Sigmoid colon (tissue), 7 donors: Measurements from ENCODE around the gene EZR. TPM values are rescaled to one million over a fixed set of nuclear protein-coding genes. Genes with fewer than 3 reads are reported as not detected.
"Not testable (repeated sequence)": the region's sequence is repeated elsewhere in the genome, so short reads cannot be mapped to it uniquely, and the experiment has no call there.

Experiments used
- DNase-seq: peaks from one replicate; pipeline ENCODE4 v3.0.0-alpha.2; 2019
- H3K27ac ChIP-seq, 4 donors: fragments of 200-600 bp; sonication (generic); one replicate each; pipeline ENCODE4 v1.5.1; 2016 to 2019; ENCODE audit warnings: mild to moderate bottlenecking in 1 of 4
- H3K27me3 ChIP-seq, 3 donors: fragments of 200-600 bp; sonication (generic); one replicate each; pipeline ENCODE4 v1.5.1; 2019; ENCODE audit warnings: mild to moderate bottlenecking in 1 of 3
- H3K36me3 ChIP-seq, 4 donors: fragments of 200-600 bp; sonication (generic); one replicate each; pipeline ENCODE4 v1.5.1; 2016 to 2019
- H3K4me1 ChIP-seq, 4 donors: fragments of 200-600 bp; sonication (generic); one replicate each; pipeline ENCODE4 v1.5.1; 2017 to 2019
- H3K4me3 ChIP-seq, 4 donors: fragments of 200-600 bp; sonication (generic); one replicate each; pipeline ENCODE4 v1.5.1; 2017 to 2019; ENCODE audit warnings: mild to moderate bottlenecking in 2 of 4, moderate library complexity in 1 of 4
- H3K9me3 ChIP-seq, 4 donors: fragments of 200-600 bp in 3 of 4; sonication (generic) in 3 of 4; one replicate each; pipeline versions ENCODE4 v1.5.1 to v1.6.1; 2013 to 2019
- EP300 ChIP-seq, 4 donors: sonication (generic); formaldehyde crosslinking; IDR thresholded peaks; one replicate each; pipeline ENCODE4 v1.6.1; 2017; ENCODE audit warnings: antibody characterized with exemption in 4 of 4
- POLR2A ChIP-seq, 2 donors: fragments of 450-650 bp; IDR thresholded peaks; one replicate each; pipeline ENCODE4 v1.6.1; 2016; ENCODE audit warnings: antibody characterized with exemption in 2 of 2, mild to moderate bottlenecking in 2 of 2, moderate library complexity in 2 of 2
- POLR2AphosphoS5 ChIP-seq, 4 donors: sonication (generic); formaldehyde crosslinking; IDR thresholded peaks; one replicate each; pipeline ENCODE4 v1.6.1; 2017; ENCODE audit warnings: antibody characterized with exemption in 4 of 4
- WGBS, 2 donors: extraction: QIAGEN DNeasy Blood & Tissue Kit; methylation state at CpG; one replicate each; pipeline ENCODE4 v1.1.7; 2013; 5-methylcytosine and 5-hydroxymethylcytosine counted together
- intact Hi-C: fragments of 100-400 bp; cut with DNase I; formaldehyde crosslinking; loops from one replicate; pipeline ENCODE4 v1.15.1; 2023
- polyA plus RNA-seq, 3 donors: library from polyadenylated mRNA; stranded (reverse); fragments of 200-250 nt; gene quantifications; one replicate each; pipeline ENCODE4 v1.2.3, GENCODE V29; 2013
- total RNA-seq, 4 donors: library from RNA; depleted of rRNA; stranded (reverse); fragments of >200 nt; gene quantifications; one replicate each; pipeline ENCODE4 v1.1.0, GENCODE V29; 2016
- TF ChIP-seq, protein P1 (sequence below), 4 experiments: fragments of 450-650 bp in 3 of 4; fragments of 200-600 bp in 1 of 4; IDR thresholded peaks; one replicate each; pipeline ENCODE4 v1.5.1; 2016 to 2019; ENCODE audit warnings: antibody characterized with exemption in 4 of 4, mild to moderate bottlenecking in 3 of 4, moderate library complexity in 2 of 4
- donor health status: healthy with polysubstance abuse.
- donor health status: Bipolar disorder and iron deficiency.
- donor health status: healthy.

EZR gene
- total and polyA plus RNA-seq, 7 donors, result 33.5 to 333 (median 46.0) TPM

DNA sequence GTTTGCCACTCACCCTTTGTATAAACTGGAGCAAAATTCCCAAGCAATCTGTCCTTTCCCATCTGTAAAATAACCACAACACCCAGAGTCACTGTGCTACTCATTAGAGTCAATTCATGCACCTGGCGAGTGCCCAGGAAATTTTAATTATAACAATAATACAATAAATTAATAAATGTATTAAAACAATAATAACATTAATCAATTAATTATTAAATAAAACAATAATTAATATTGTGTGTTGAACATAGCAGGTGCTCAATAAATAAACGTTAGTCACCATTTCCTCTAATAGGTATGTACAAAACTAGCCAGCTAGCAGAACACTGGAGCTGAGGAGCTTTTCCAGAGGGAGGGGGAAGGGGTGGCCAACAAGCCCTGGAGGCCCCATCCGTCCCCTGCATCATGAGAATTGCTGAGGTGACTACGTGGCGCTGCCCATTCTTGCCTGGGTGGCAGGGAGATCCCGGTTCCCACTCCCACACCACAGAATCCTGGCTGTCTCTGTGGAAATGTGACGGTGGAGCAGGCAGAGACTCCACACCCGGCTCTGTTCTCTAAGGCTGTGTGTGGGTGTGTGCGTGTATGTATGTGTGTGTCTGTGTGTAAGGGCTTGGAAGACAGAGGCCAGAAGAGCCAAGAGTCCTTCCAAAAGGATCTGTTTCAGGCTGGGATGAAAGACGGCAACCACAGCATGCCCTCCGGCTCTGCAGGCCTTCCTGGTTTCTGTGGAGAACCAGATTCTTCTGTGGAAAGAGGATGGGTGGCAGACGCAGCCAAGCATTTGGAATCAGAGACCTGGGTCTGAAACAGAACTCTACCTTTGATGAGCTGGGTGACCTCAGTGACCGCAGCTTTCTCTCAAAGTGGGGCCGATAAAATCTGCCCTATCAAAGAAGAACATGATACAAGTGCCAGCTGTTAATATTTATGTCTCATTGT is 18.8 kb upstream of the EZR start:
- Histone ChIP-seq H3K27me3 (no peaks in the 10 kb centered on the region), H3K27ac (no peak overlapping the region), H3K9me3 (no peaks in the 10 kb centered on the region), H3K36me3 (no peaks in the 10 kb centered on the region), H3K4me3 (no peak overlapping the region), H3K4me1 (no peaks in the 10 kb centered on the region)
- TF ChIP-seq POLR2AphosphoS5 (IDR thresholded peaks at IDR 0.05) (no peak), POLR2A (IDR thresholded peaks at IDR 0.05) (no peak), EP300 (IDR thresholded peaks at IDR 0.05) (no peak)
- TF ChIP-seq, protein P1, sequence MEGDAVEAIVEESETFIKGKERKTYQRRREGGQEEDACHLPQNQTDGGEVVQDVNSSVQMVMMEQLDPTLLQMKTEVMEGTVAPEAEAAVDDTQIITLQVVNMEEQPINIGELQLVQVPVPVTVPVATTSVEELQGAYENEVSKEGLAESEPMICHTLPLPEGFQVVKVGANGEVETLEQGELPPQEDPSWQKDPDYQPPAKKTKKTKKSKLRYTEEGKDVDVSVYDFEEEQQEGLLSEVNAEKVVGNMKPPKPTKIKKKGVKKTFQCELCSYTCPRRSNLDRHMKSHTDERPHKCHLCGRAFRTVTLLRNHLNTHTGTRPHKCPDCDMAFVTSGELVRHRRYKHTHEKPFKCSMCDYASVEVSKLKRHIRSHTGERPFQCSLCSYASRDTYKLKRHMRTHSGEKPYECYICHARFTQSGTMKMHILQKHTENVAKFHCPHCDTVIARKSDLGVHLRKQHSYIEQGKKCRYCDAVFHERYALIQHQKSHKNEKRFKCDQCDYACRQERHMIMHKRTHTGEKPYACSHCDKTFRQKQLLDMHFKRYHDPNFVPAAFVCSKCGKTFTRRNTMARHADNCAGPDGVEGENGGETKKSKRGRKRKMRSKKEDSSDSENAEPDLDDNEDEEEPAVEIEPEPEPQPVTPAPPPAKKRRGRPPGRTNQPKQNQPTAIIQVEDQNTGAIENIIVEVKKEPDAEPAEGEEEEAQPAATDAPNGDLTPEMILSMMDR (IDR thresholded peaks at IDR 0.05), result no peak
- intact Hi-C loops, result no loop called here
- peak; percentile 44 for DNase-seq
- 86 to 90% methylated on average over 14 of the region's 14 CpGs for WGBS, 2 donors

DNA sequence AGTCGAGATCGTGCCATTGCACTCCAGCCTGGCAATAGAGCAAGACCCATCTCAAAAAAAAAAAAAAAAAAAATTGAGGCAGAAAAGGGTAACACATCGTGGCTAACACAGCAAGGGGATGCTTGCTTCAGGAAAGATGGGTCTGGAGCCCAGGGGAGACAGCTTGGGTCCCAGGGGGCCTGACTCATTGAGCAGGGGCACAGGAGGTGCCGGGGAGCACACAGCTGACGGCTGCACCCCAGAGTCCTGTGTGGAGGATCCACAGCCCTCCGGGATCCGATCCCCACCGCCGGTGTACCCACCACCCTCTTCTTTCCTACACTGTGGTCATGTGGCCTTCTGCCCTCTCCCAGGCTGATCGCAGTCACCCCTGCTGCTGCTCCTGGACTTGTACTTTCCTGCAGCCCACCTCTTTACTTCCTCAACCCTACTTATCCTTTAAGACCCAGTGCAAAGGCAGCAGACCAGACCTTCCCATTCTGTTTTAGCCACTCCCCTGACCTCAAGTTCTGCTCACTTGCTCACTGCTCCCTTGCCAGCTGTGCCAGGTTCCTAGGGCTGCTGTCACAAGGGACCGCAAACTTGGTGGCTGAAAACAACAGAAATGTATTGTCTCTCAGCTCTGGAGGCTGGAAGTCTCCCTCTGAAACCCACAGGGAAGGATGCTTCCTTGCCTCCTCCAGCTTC is 17.6 kb upstream of the EZR start:
- TF ChIP-seq EP300 (IDR thresholded peaks at IDR 0.05) (no peak), POLR2AphosphoS5 (IDR thresholded peaks at IDR 0.05) (no peak), POLR2A (IDR thresholded peaks at IDR 0.05) (no peak)
- TF ChIP-seq, protein P1 (IDR thresholded peaks at IDR 0.05), result no peak
- Histone ChIP-seq H3K4me1 (no peaks in the 10 kb centered on the region), H3K27me3 (no peaks in the 10 kb centered on the region), H3K4me3 (no peak overlapping the region), H3K9me3 (no peaks in the 10 kb centered on the region), H3K27ac (no peak overlapping the region), H3K36me3 (no peaks in the 10 kb centered on the region)
- intact Hi-C loops, result no loop called here
- DNase-seq, result peak; percentile 25
- 90 to 94% methylated on average over 11 of the region's 11 CpGs for WGBS, 2 donors

DNA sequence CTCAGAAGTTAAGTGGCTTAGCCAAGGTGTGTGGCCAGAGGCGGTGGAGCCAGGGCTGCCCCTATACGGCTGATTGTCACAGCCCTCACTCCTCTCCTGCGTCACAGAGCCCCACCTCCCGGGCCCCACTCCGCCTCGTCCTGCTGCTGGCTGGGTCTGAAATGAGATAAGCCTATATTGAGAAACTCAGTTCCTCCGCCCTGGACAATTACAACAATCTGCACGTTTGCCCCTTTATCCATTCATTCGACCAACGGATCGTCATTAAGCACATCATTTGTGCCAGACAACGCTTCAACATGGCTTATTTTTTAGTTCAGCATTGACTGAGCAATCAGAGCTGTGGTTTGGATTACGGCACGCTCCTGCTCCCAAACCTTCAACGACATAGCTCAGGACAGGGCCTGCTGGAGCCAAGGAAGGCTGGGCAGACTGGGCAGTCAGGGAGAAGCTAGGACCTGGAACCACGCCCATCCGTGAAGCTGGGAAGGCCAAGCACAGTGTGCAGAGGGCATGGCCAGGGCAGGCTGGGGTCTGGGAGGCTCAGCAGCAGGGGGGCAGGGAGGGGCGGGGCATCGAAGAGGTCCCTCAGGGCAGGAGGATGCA is 16.6 kb upstream of the EZR start:
- no peak overlapping the region for H3K27ac ChIP-seq
- TF ChIP-seq POLR2AphosphoS5 (IDR thresholded peaks at IDR 0.05) (no peak), POLR2A (IDR thresholded peaks at IDR 0.05) (no peak), EP300 (IDR thresholded peaks at IDR 0.05) (no peak)
- TF ChIP-seq, protein P1 (IDR thresholded peaks at IDR 0.05), result no peak
- peak; percentile 64 for DNase-seq
- no peaks in the 10 kb centered on the region for H3K9me3 ChIP-seq
- 21 to 61% methylated on average over 19 of the region's 19 CpGs for WGBS, 2 donors
- no peak overlapping the region for H3K4me3 ChIP-seq
- no peaks in the 10 kb centered on the region for H3K4me1 ChIP-seq
- no peaks in the 10 kb centered on the region for H3K27me3 ChIP-seq
- intact Hi-C loops, result no loop called here
- no peaks in the 10 kb centered on the region for H3K36me3 ChIP-seq

DNA sequence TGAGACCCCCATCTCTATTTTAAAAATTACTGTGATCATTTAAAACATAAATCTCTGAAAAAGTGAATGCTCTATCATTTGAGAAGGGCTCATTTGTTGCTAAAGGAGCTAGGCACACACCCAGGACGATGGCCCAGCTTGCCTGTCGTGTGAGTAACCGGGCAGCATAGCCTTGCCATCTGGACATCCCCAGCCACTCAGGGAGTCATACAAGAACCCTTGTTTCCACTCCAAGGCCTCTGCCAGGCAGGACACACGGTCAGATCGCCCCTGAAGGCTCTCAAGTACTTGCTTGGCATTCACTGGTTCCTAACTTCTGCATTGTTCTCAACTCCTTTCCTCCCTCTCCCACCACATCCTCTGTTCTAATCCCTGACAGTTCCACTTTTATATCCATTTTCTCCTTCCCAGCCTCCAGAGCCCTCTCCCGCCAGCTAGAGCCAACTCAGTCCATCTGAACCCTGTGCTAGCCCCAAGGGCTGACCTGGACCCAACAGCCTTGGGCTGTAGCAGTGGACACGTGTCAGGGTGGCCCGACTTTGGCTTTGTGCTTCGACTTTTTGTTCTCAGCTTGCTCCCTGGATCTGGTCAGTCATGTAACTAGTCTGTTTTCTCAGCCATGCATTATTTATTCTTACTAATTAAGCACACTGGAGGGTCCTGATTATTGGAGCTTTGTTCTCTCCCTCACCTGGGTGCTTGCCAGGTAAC is 15.7 kb upstream of the EZR start:
- DNase-seq, result peak; percentile 50
- TF ChIP-seq EP300 (IDR thresholded peaks at IDR 0.05) (no peak), POLR2A (IDR thresholded peaks at IDR 0.05) (no peak), POLR2AphosphoS5 (IDR thresholded peaks at IDR 0.05) (no peak)
- TF ChIP-seq, protein P1 (IDR thresholded peaks at IDR 0.05), result no peak
- no peaks in the 10 kb centered on the region for H3K4me1 ChIP-seq
- WGBS, 2 donors, result 90 to 93% methylated on average over 9 of the region's 9 CpGs
- H3K27me3 ChIP-seq, result no peaks in the 10 kb centered on the region
- H3K4me3 ChIP-seq, result no peak overlapping the region
- H3K9me3 ChIP-seq, result no peaks in the 10 kb centered on the region
- intact Hi-C loops, result no loop called here
- no peaks in the 10 kb centered on the region for H3K36me3 ChIP-seq
- H3K27ac ChIP-seq, result no peak overlapping the region

DNA sequence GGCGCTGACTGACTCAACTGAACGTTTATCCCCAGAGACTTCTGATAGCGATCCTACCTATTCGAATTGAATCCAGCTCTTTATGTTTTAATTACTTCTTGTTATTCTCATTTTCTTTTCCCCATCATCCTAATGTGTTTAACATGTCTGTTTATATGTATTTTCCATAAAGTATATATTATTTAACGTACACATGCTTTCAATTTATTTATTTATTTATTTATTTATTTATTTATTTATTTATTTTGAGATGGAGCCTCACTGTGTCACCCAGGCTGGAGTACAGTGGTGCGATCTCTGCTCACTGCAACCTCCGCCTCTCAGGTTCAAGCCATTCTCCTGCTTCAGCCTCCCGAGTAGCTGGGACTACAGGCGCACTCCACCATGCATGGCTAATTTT is 13.6 kb upstream of the EZR start:
- intact Hi-C loops, DNase-seq, H3K9me3 ChIP-seq, H3K4me1 ChIP-seq, H3K27me3 ChIP-seq, H3K4me3 ChIP-seq, H3K36me3 ChIP-seq, H3K27ac ChIP-seq: not testable (repeated sequence)
- 90 to 96% methylated on average over 9 of the region's 9 CpGs for WGBS, 2 donors
